Gastroesophageal sphincter (tissue), 4 donors: Measurements from ENCODE around the gene XPNPEP1. TPM values are rescaled to one million over a fixed set of nuclear protein-coding genes. Genes with fewer than 3 reads are reported as not detected.

Experiments used
- ATAC-seq: fragments of 150-250 bp; one replicate; pipeline ENCODE4 v1.9.1; 2016; ENCODE audit warnings: mild to moderate bottlenecking, moderate library complexity
- H3K27ac ChIP-seq, 4 donors: fragments of 200-600 bp; sonication (generic) in 3 of 4; 1 replicate in 3 of 4; 2 replicates in 1 of 4; pipeline ENCODE4 v1.5.1; 2016 to 2019
- H3K27me3 ChIP-seq: fragments of 200-600 bp; sonication (generic); one replicate; pipeline ENCODE4 v1.5.1; 2019
- H3K36me3 ChIP-seq, 2 donors: fragments of 200-600 bp; sonication (generic); one replicate each; pipeline ENCODE4 v1.5.1; 2019; ENCODE audit warnings: control low read depth in 1 of 2
- H3K4me1 ChIP-seq, 3 donors: fragments of 200-600 bp; sonication (generic); 1 replicate in 2 of 3; 2 replicates in 1 of 3; pipeline ENCODE4 v1.5.1; 2016 to 2019; ENCODE audit warnings: control low read depth in 2 of 3
- H3K4me3 ChIP-seq, 2 donors: fragments of 200-600 bp; sonication (generic); one replicate each; pipeline ENCODE4 v1.5.1; 2019; ENCODE audit warnings: mild to moderate bottlenecking in 1 of 2, moderate library complexity in 1 of 2
- H3K9me3 ChIP-seq, 3 donors: fragments of 200-600 bp; sonication (generic); one replicate each; pipeline ENCODE4 v1.5.1; 2017 to 2019; ENCODE audit warnings: control low read depth in 2 of 3
- CTCF ChIP-seq, 4 experiments: fragments of 200-600 bp in 2 of 4; fragments of 450-650 bp in 2 of 4; sonication (generic) in 1 of 4; IDR thresholded peaks; one replicate each; pipeline ENCODE4 v1.5.1; 2017 to 2019; ENCODE audit warnings: antibody characterized with exemption in 4 of 4, mild to moderate bottlenecking in 2 of 4, moderate library complexity in 2 of 4
- EP300 ChIP-seq: sonication (generic); formaldehyde crosslinking; IDR thresholded peaks from one replicate; pipeline ENCODE4 v1.6.1; 2017; ENCODE audit warnings: antibody characterized with exemption, mild to moderate bottlenecking
- POLR2A ChIP-seq, 2 donors: fragments of 450-650 bp; IDR thresholded peaks; one replicate each; pipeline ENCODE4 v1.6.1; 2017; ENCODE audit warnings: antibody characterized with exemption in 2 of 2, mild to moderate bottlenecking in 2 of 2, moderate library complexity in 1 of 2
- POLR2AphosphoS5 ChIP-seq: sonication (generic); formaldehyde crosslinking; IDR thresholded peaks from one replicate; pipeline ENCODE4 v1.6.1; 2017; ENCODE audit warnings: antibody characterized with exemption
- WGBS, 2 donors: methylation state at CpG; one replicate each; pipeline ENCODE4 v1.1.5; 2018; ENCODE audit warnings: low coverage in 1 of 2; 5-methylcytosine and 5-hydroxymethylcytosine counted together
- total RNA-seq, 4 donors: library from RNA; depleted of rRNA; stranded (reverse); fragments of >200 nt; gene quantifications; one replicate each; pipeline ENCODE4 v1.1.0, GENCODE V29; 2016

XPNPEP1 gene
- total RNA-seq, 4 donors from 2014 or later: 35.5 to 58.0 (median 52.1) TPM

- Histone ChIP-seq H3K27me3 (no peaks in the 10 kb centered on the region), H3K27ac (no peak overlapping the region), H3K36me3 (peaks cover 0 to 80% of the 10 kb centered on the region in 2 donors), H3K9me3 (no peaks in the 10 kb centered on the region), H3K4me3 (no peak overlapping the region), H3K4me1 (peaks cover 3 to 50% (median 6%) of the 10 kb centered on the region in 3 donors)
- no peak for TF ChIP-seq POLR2A (IDR thresholded peaks at IDR 0.05)
- no peak for TF ChIP-seq POLR2AphosphoS5
- TF ChIP-seq EP300: no peak
- TF ChIP-seq CTCF (IDR thresholded peaks at IDR 0.05): no peak
- 0 to 90% methylated on average over 1 of the region's 1 CpG for WGBS, 2 donors
- no peak for ATAC-seq
Observed at GRCh38 chr10:109881769-109882057, 41.6 kb downstream of the XPNPEP1 start.

GRCh38 chr10:109880886-109881768 lies 42.2 kb downstream of the XPNPEP1 start:
- Histone ChIP-seq H3K27ac (no peak overlapping the region), H3K27me3 (no peaks in the 10 kb centered on the region), H3K9me3 (no peaks in the 10 kb centered on the region), H3K4me1 (peaks cover 6 to 55% (median 11%) of the 10 kb centered on the region in 3 donors), H3K4me3 (no peak overlapping the region), H3K36me3 (peaks cover 0 to 76% of the 10 kb centered on the region in 2 donors)
- no peak for ATAC-seq
- WGBS, 2 donors: 64 to 79% methylated on average over 5 to 7 of the region's 8 CpGs
- TF ChIP-seq POLR2AphosphoS5 (no peak), EP300 (no peak), POLR2A (IDR thresholded peaks at IDR 0.05) (no peak), CTCF (IDR thresholded peaks at IDR 0.05) (no peak)

- H3K4me1 ChIP-seq: peaks cover 10 to 53% (median 12%) of the 10 kb centered on the region in 3 donors
- H3K9me3 ChIP-seq: no peaks in the 10 kb centered on the region
- H3K27me3 ChIP-seq: no peaks in the 10 kb centered on the region
- no peak for ATAC-seq
- H3K27ac ChIP-seq: peak overlapping the region in 1 of 4 donors; percentile 80
- H3K4me3 ChIP-seq: no peak overlapping the region
- no peak for TF ChIP-seq POLR2A (IDR thresholded peaks at IDR 0.05)
- no peak for TF ChIP-seq POLR2AphosphoS5
- TF ChIP-seq CTCF (IDR thresholded peaks at IDR 0.05): no peak
- no peak for TF ChIP-seq EP300
- H3K36me3 ChIP-seq: peaks cover 0 to 77% of the 10 kb centered on the region in 2 donors
- WGBS, 2 donors: 97 to 100% methylated on average over 2 to 6 of the region's 6 CpGs
Observed at GRCh38 chr10:109877546-109877945, 45.8 kb downstream of the XPNPEP1 start.

GRCh38 chr10:109875828-109876821 lies 47.2 kb downstream of the XPNPEP1 start:
- H3K27ac ChIP-seq: peak overlapping the region; percentile 72 to 80 (median 76)
- 58 to 61% methylated on average over 3 to 8 of the region's 8 CpGs for WGBS, 2 donors
- no peaks in the 10 kb centered on the region for H3K27me3 ChIP-seq
- peaks cover 0 to 77% of the 10 kb centered on the region in 2 donors for H3K36me3 ChIP-seq
- TF ChIP-seq POLR2AphosphoS5 (no peak), CTCF (IDR thresholded peaks at IDR 0.05) (no peak), EP300 (no peak), POLR2A (IDR thresholded peaks at IDR 0.05) (no peak)
- peak; percentile 39 for ATAC-seq
- peaks cover 10 to 42% (median 12%) of the 10 kb centered on the region in 3 donors for H3K4me1 ChIP-seq
- no peak overlapping the region for H3K4me3 ChIP-seq
- H3K9me3 ChIP-seq: no peaks in the 10 kb centered on the region
